ENCODE results near the gene MEI4. TPM values are rescaled to one million over a fixed set of nuclear protein-coding genes. Genes with fewer than 3 reads are reported as not detected.
A peak's percentile ranks its signal among the peaks of the same experiment; 100 is the strongest.

Gene MEI4
- total and polyA plus RNA-seq, 10 of the 15 experiments (the other 5 are each of a cell fraction or from before 2014, with no cell fraction given): 0.03 to 0.04 (median 0.03) TPM; not detected in 7

- CTCF ChIA-PET: interaction anchor here (0.6 to 0.7 kb wide), 2 partner anchors 332 to 359 kb away, joined by 3 to 5 read pairs; no protein-coding TSS in a partner anchor
- no peak for TF ChIP-seq NR2F1 (conservative IDR thresholded peaks at IDR 0.05)
- TF ChIP-seq RB1 (IDR thresholded peaks at IDR 0.05; ENCODE audit: borderline replicate concordance): no peak
- no peak for TF ChIP-seq EED (IDR thresholded peaks at IDR 0.05; ENCODE audit: low read depth)
- no peak for TF ChIP-seq MXI1 (IDR thresholded peaks at IDR 0.05; ENCODE audit: low read depth, low read length)
- TF ChIP-seq CREM (IDR thresholded peaks at IDR 0.05; ENCODE audit: low read depth): no peak
- no peak for TF ChIP-seq E2F4 (IDR thresholded peaks at IDR 0.05; ENCODE audit: low read depth, low read length)
- no peak for TF ChIP-seq ZNF687 (IDR thresholded peaks at IDR 0.05)
- no peak for TF ChIP-seq RELA (IDR thresholded peaks at IDR 0.05; ENCODE audit: borderline replicate concordance, partially characterized antibody)
- TF ChIP-seq NBN (IDR thresholded peaks at IDR 0.05): no peak
- no peak for TF ChIP-seq HSF1 (IDR thresholded peaks at IDR 0.05; ENCODE audit: low read depth, low read length)
- no peak for TF ChIP-seq DPF2 (IDR thresholded peaks at IDR 0.05)
- TF ChIP-seq BRCA1 (IDR thresholded peaks at IDR 0.05; ENCODE audit: low read depth, low read length): no peak
- no peak for TF ChIP-seq MEF2B (IDR thresholded peaks at IDR 0.05; ENCODE audit: partially characterized antibody, poor library complexity, severe bottlenecking)
- no peak for TF ChIP-seq STAT3 (IDR thresholded peaks at IDR 0.05; ENCODE audit: low read depth, low read length)
- TF ChIP-seq KAT2A (conservative IDR thresholded peaks at IDR 0.05; ENCODE audit: control insufficient read depth, low read depth, low read length): no peak
Measured at GRCh38 chr6:77812304-77812703, 159.5 kb downstream of the MEI4 start.

More at GRCh38 chr6:77812304-77812703, 159.5 kb downstream of the MEI4 start:
- intact Hi-C loops (cut with micrococcal nuclease; ENCODE audit: unreplicated experiment) (loop anchor here (10.0 kb wide), 1 partner anchor 348 kb away; the partner anchor contains the start of gene HTR1B), in situ Hi-C loops (cut with MboI) (no loop called here)
- no peak for FAIRE-seq
- Histone ChIP-seq H3K4me2 (ENCODE audit: control insufficient read depth, insufficient read depth) (no peak overlapping the region), H3K36me3 (ENCODE audit: control insufficient read depth in 2 of 2, insufficient read depth in 2 of 2, low read length in 1 of 2) (no peaks in the 10 kb centered on the region), H3K27ac (ENCODE audit: control insufficient read depth, insufficient read depth) (no peak overlapping the region), H3K9me3 (replicated peaks; ENCODE audit: control insufficient read depth, insufficient read depth, low read length) (no peaks in the 10 kb centered on the region), H3K4me1 (ENCODE audit: control insufficient read depth, insufficient read depth, low read length) (no peaks in the 10 kb centered on the region), H3K4me3 (no peak overlapping the region), H3K9ac (ENCODE audit: control insufficient read depth, insufficient read depth, low read length) (no peak overlapping the region), H3K79me2 (ENCODE audit: control insufficient read depth, insufficient read depth, low read length) (no peaks in the 10 kb centered on the region), H3K27me3 (replicated peaks in 1 of 2; ENCODE audit: control insufficient read depth in 2 of 2, insufficient read depth in 2 of 2, low read length in 1 of 2) (no peaks in the 10 kb centered on the region), H2AFZ (ENCODE audit: control insufficient read depth, low read depth, low read length) (no peak overlapping the region), H4K20me1 (ENCODE audit: control insufficient read depth, insufficient read depth) (no peaks in the 10 kb centered on the region)
- DNase-seq (ENCODE audit: low read depth, low spot score): no peak
- ChIA-PET POLR2A (no interaction called here), RAD21 (ENCODE audit: unreplicated experiment) (no interaction called here), SMC1A (ENCODE audit: uncharacterized antibody, unreplicated experiment) (interaction anchor here (0.7 to 1.8 kb wide), 2 partner anchors 9 to 18 kb away, joined by 4 to 8 read pairs; no protein-coding TSS in a partner anchor)
- no TSS peak for BruUV-seq (replicated peaks)
- 5% methylated on average over 1 of the region's 1 CpG for WGBS (ENCODE audit: insufficient coverage, insufficient replicate concordance, low lambda C conversion rate, missing lambda C conversion rate)
- ATAC-seq: peak; percentile 71

Data from GM12878 (cell line).